ENCODE results near the gene ZG16B. TPM values are rescaled to one million over a fixed set of nuclear protein-coding genes. Genes with fewer than 3 reads are reported as not detected.

ZG16B gene
- total RNA-seq (not detected in 2 replicates), polyA plus RNA-seq (not detected in 2 replicates), polyA minus RNA-seq (not detected in 2 replicates)
- total RNA-seq (2013) = 0.26 TPM

- intact Hi-C loops (cut with micrococcal nuclease) = no loop called here
- Histone ChIP-seq H3K36me3 (replicated peaks in 1 of 2; ENCODE audit: control extremely low read depth in 1 of 2, control insufficient read depth in 1 of 2, extremely low read depth in 1 of 2, insufficient read depth in 2 of 2, low read length in 1 of 2) (no peaks in the 10 kb centered on the region), H3K4me3 (ENCODE audit: control extremely low read depth in 1 of 5, extremely low read depth in 1 of 5, insufficient read depth in 1 of 5, low read depth in 2 of 5, low read length in 4 of 5) (no peak within 1 kb of the TSS), H2AFZ (ENCODE audit: insufficient read depth, low read depth, low read length, poor library complexity, severe bottlenecking) (no peak within 1 kb of the TSS), H3K9ac (ENCODE audit: low read length) (no peak within 1 kb of the TSS), H3K9me3 (ENCODE audit: control extremely low read depth in 1 of 3, control insufficient read depth in 2 of 3, insufficient read depth in 1 of 3, low read length in 2 of 3) (no peaks in the 10 kb centered on the region), H3K27ac (ENCODE audit: low read length in 2 of 2) (no peak within 1 kb of the TSS), H3K27me3 (replicated peaks in 1 of 4; ENCODE audit: control extremely low read depth in 1 of 4, control insufficient read depth in 3 of 4, insufficient read depth in 4 of 4, low read length in 3 of 4) (peaks cover 0 to 29% (median 5%) of the 10 kb centered on the region in 4 experiments), H3K4me1 (ENCODE audit: control insufficient read depth in 2 of 2, insufficient read depth in 2 of 2, low read length in 2 of 2) (no peaks in the 10 kb centered on the region), H3K4me2 (replicated peaks; ENCODE audit: low read depth, low read length, poor library complexity, severe bottlenecking) (no peak within 1 kb of the TSS), H4K20me1 (ENCODE audit: control insufficient read depth, insufficient read depth, low read length, poor library complexity, severe bottlenecking) (no peaks in the 10 kb centered on the region), H3K79me2 (ENCODE audit: control insufficient read depth, insufficient read depth, low read length) (no peaks in the 10 kb centered on the region)
- ChIA-PET POLR2A (no interaction called here), CTCF (no interaction called here)
- no peak within 1 kb of the TSS for H3K4me3 Mint-ChIP-seq
- DNase-seq (no peak), ATAC-seq (ENCODE audit: low read depth) (no peak)
- TF ChIP-seq CTCF (IDR thresholded peaks at IDR 0.05) (no peak), EZH2 (IDR thresholded peaks at IDR 0.05; ENCODE audit: borderline replicate concordance, insufficient read depth, low read depth, low read length, poor library complexity, severe bottlenecking) (no peak)
- H3K27ac Mint-ChIP-seq = no peak within 1 kb of the TSS
- no peaks in the 10 kb centered on the region for H3K4me1 Mint-ChIP-seq
- 58% methylated on average over 30 of the region's 32 CpGs for WGBS (ENCODE audit: insufficient coverage)
- peaks cover 16% of the 10 kb centered on the region for H3K27me3 Mint-ChIP-seq
- no peaks in the 10 kb centered on the region for H3K9me3 Mint-ChIP-seq (ENCODE audit: insufficient read depth)
These were observed at the start of gene ZG16B for GRCh38 chr16:2829501-2830354. TSS of gene ZG16B (plus strand) at chr16:2830303. CDS start at chr16:2830442, 139 bp downstream.
